HG03039 (cell line): Measurements from ENCODE around the gene DNAH5.

Experiments used
- ATAC-seq: cut with Tn5 transposase; IDR thresholded peaks from one replicate; pipeline ENCODE4 v1.9.1; 2021; ENCODE audit warnings: mild to moderate bottlenecking, moderate library complexity; ENCODE audit not compliant: unreplicated experiment

The DNAH5 gene

DNA sequence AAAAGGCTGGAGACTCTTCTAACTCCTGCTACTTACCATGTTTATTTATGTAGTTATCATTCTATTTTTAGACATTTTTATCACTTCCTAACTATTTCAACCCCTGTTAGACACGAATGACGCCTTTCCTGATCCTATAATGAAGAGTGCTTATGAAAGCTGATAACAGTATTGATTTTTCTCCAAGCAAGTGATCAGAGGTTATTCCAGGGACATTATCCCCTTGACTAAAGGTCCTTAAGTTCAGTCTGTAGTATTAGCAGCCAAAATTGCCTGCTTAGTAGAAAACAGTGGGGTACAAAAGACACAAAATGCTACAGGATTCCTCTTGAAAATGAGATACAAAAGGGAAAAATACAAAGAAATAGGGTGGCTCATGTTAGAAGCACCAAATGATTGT, 235.6 kb downstream of the DNAH5 start:
- ATAC-seq: no peak

DNA sequence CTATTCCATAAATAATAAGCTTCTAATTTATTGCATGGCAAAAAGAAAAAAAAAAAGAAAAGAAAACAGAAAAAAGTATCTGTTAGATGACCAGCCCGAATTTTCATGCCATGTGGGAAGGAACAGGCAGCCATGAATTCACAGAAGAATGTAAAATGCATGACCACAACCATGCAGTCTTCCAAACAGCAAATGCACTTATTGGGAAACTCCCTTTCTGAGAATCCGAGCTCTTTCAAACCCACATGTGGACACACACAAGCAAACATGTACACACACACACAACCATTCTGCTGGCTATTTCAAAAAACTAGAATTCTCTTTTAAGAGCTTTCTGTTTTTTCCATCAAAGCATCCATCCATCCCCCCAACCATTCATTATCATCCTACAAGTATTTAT, 236.1 kb downstream of the DNAH5 start:
- no peak for ATAC-seq

DNA sequence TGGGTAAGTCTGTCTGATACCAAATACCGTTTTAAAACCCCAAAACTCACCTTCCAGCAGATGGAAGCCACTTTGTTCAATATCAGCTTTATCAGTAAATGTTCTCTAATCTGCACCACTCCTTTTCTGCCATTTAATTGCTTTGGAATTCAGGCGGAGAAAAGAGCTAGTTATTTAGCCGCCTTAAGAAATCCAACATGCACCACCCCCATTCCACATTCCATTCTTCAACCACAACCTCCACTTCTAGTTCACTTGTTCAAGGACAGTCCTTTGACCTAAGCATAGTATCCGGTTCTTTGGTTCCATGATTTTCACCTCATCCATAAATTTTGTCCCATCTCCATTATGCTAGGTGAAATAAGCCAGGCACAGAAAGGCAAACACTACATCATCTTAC, 240.1 kb downstream of the DNAH5 start:
- ATAC-seq: no peak

DNA sequence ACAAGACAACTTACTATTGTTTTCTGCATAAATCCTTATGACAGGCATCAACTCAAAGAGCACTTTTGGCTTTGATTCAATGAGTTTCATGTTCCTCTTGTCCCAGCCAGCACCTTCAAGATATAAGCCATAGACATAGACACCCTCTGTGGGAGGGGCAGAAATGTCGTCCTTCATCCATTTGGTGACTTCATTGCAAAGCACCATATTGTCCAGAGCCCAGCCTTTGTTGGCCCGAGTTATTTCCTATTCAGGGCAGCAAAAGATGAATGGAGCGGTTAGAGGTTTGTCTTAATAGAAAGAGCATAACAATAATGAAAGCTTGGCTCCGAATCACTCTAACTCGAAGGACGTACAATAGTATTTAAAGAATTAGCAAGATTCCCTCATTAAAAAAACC, 243.9 kb downstream of the DNAH5 start:
- no peak for ATAC-seq

DNA sequence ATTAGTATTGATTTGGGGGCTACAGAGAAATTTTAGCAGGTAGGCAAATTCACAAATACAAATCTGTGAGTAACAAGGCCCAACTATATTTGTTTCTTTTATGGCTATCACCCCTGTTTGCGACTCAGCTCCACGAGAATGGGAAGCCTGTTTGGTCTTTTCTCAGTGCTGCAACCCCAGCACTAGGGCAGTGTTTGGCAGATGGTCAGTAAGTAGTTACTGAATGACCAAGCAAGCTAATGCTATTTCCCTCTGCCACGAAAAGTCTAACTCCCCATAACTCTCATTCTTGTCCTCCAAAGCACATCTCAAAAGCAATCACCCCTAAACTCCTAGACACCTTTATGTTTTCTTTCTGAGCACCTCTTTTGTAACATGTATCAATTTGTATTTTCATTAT, 245.6 kb downstream of the DNAH5 start:
- no peak for ATAC-seq

DNA sequence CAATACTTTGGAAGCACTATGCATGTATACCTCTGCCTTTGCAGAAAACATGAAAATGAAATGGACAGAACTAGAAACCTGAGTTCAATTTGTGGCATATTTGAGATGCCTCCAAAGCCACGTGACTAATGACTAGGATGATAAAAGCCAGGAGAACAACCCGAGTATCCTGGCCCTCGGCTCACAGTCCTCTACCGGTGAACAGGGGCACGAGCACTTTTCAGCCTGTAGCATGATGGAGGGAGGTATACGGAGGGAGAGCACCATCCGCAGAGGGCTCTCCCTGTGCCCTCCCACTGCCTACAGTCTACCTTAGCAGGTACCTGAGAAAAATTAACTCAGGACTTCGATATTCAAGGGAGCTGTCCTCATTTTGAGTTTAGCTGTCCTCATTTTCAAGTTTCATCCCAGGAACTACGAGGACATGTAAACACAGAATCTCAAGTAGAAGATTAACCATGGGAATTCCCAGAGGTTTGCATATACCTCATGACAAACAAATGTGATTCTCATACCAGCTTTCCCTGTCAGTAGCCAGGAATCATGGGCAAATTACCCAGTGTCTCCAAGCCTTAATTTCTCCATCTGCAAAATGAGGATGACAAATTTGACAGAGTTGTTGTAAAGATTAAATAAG, 249.3 kb downstream of the DNAH5 start:
- no peak for ATAC-seq

DNA sequence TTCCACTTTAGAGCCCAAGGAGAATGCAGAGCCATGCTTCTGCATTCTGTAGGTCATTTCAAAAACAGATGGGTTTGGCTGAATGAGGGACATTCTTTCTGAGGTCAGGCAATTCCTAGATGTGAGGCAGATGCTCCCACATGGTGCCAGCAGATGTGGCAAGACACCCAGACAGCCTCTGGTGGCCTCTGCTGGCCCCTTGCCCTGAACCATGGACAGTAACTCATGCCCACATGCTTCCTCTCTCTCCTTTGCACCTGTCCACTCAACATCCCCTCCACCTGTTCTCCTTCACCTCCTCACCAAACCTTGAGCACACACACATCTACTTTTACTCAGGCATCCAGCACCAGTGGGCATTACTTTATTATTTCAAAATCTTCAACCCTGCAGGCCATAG, 252.3 kb downstream of the DNAH5 start:
- ATAC-seq: no peak

DNA sequence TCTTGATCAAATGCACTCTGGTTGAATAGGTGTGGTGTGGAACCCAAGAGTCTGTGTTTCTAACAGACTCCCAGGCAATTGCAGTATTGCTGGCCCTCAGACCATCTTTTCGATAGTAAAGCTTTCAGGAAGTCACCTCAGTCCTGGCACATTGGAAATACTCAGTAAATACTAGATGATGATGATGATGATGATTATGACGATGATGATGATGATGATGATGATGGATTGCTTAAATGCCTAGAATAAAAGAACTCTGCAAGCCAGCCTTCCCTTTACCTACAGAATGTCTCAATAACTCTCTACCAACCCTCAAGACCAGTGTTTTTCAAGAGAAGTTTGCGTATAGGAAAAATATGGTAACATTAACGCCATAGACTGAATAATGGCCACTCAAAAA, 268.0 kb downstream of the DNAH5 start:
- no peak for ATAC-seq

DNA sequence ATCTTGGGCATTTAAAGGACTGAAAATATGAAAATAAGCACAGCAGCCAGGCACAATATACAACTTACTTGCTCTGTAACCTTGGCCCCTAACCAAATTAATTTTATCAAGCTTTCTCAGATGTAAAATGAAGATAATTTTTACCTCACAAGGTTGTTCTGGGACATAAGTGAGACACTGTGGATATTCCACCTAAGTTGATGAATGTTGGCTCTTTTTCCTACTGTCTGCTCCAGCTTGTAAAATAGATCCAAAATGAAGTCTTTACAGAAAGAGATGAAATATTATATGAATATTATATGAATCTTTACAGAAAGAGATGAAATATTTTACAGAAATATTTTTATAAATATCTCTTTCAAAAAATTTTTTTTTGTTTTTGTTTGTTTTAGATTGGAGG, 270.1 kb downstream of the DNAH5 start:
- ATAC-seq: no peak

DNA sequence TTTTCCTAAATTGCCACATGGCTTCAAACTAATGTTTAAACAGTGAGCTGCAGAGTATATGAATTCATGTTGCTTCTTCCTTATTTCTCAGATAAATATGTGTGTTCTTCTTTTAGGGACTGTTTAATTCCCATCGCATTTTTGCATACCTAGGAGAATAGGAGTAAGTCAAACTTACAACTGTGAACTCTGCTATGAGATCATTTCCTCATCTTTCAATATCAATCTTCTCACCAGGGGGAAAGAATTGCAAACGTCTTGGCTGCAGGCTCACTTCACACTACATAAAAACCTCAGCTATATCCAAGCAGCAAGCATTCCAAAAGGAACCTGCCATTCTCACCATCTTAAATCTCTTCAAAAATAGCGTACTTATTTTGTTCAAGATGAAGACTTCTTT, 271.0 kb downstream of the DNAH5 start:
- ATAC-seq: no peak

DNA sequence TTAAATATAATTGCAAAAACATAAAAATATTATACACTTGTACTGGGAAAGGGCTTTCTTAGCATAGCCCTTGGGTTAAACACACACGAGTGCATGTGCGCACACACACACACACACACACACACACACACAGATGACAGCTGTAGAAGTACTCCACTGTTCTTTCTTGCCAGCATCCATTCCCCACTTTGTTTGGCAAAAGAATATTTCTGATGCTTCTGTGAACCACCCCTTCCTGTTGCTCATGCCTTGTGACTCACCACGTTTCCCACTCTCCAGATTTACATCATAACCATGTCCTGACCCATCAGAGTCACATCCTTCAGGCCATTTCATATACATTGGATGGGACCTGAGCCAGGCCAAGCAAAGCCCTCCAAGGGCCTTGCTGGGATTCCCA, 280.1 kb downstream of the DNAH5 start:
- ATAC-seq: no peak

DNA sequence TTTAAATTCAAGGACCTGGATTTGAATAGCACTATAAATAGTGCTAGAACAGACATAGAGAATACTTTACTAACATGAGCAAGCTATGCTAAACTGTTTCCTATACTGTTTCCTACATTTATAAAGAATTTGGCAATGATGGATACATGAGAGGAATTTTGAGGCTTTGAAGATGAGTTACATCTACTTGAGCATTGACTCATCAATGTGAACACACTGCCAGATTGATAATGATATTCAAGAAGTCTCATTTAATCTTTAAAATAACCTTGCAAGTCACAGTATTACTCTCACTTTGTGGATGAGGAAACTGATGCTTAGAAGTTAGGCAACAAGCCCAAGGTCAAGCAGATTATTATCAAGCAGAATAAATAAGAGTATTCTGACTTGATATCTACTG, 281.9 kb downstream of the DNAH5 start:
- no peak for ATAC-seq

DNA sequence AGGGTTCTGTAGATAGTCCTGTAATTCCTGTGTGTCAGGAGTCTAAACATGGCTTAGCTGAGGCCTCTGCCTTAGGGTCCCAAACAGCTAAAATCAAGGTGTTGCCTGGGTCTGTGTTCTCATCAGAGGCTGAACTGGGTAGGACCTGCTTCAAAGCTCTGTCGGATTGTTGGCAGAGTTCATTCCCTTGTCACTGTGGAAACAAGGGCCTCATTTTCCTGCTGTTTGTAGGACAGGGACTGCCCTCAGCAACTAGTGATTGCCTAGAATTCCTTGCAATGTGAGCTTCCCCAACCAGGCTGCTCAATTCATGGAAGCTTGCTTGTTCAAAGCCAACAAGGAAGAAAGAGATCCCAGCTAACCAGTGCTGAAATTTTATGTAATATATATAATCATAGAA, 283.2 kb downstream of the DNAH5 start:
- ATAC-seq: no peak

DNA sequence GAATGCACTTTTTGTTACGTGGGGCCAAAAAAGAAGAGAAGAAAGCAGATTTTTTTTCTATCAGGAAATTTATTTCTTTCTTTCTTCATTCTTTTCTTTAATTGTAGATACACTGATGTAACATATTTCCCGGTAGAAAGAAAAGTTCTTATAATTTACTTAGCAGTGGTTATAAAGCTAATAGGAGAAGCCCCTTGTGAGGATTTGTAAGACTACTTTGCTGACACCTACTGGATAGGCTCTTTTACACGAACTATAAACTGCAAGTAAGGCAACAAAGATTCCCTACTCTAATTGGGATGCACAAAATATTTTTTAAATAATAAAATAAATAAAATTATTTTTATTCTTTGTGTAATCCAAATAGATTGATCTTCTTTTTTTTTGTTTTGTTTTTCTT, 284.4 kb downstream of the DNAH5 start:
- no peak for ATAC-seq

DNA sequence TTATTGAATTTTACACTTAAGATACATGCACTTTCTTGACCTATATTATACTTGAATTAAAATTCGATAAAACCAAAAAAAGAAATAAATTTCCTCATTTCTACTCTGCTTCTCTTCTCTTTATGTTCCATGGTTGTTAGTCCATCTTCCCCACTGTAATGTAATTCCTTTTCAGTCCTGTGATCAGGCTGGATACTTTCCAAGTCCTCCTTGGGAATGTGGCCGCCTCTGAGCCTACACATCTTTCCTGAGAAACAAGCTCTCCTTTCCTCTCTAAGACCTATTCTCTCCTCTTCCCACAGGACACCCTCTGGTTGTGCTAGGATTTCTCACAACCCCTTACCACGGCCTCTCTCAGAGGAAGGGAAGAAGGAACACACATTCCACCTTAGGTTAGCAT, 285.1 kb downstream of the DNAH5 start:
- no peak for ATAC-seq

DNA sequence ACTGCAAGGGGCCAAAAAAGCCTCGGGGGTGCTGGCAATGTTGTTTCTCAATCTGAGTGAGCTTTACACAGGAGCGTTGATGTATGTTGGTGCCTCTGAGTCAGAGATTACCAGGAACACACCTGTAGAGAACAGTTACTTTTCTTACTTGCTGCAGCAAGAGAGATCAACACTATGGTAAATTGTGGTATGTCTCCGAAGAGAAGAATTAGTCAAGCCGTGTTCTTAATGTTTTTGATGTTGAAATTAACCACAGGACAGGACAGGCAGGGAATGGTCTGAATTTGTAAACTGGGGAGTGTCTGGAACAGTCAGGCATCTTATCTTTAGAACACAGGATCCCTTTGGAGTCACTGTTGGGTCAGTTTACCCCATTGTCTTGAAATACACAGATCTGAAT, 285.7 kb downstream of the DNAH5 start:
- no peak for ATAC-seq

DNA sequence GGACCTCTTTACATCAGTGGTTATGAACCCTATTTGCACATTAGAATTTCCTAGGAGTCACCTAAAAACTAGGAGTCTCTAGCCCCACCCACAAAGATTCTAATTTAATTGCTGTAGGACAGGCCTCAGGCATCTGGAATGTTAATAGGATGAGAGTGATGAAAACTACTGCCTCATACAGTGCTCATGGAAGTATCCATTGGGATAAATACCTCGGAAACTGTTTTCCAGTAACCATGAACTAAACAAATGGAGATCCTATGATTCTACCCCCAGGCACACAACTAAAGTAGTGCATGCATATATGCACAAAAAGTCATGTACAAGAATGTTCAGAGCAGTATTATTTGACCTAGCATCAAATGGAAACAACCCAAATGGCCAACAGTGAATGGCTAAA, 286.3 kb downstream of the DNAH5 start:
- no peak for ATAC-seq

DNA sequence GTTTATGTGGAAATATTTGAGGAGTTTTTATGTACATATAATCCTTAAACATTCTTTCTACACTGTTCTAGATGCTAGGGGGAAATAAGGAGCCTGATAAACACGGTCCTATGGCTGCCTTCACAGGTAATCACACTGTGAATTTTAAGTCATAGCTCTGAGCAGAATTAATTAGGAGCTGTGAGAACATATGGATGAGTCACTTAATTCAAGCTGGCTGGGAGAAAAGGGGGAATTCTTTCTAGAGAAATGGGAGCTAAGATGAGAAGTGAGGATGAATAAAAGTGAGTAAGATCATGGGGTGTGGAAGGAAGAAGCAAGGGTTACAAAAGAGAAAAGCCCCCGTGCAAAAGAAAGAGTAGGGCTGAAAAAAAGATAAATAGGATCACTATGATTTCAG, 290.8 kb downstream of the DNAH5 start:
- no peak for ATAC-seq

DNA sequence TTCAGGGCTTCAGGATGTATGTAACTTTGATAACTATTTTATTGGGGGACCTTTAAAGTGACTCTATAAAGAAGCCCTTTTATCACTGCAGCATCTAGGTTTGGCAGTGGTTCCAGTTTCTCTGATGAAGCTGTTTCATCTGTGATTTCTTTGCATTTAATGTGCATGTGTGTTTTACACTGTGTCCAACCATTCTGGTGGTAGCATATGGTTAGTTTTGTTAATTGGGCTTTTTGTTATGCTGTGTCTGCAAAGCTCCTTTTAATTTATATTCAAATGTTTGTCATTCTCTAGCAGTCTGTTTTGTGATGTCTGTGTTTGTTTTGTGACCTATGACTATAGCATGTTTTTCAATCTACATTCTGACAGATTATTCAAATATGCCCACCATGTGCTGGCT, 294.8 kb downstream of the DNAH5 start:
- no peak for ATAC-seq

DNA sequence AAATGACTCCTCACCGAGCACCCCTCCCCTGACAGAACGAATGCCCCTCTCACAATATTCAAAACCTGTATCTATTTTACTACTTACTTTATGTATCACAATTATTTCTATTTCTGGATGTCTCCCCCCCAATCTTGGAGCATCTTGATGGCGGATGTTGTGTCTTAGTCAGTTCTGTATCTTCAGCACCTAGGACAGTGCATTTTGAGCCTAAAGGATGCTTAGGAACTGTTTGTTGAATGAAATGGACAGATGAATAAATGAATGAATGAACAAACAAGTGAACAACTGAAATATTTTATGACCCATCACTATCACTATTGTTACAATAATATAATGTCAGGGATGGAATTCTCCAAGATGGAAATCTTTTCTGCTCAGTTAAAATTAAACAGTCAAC, 295.7 kb downstream of the DNAH5 start:
- ATAC-seq: no peak

DNA sequence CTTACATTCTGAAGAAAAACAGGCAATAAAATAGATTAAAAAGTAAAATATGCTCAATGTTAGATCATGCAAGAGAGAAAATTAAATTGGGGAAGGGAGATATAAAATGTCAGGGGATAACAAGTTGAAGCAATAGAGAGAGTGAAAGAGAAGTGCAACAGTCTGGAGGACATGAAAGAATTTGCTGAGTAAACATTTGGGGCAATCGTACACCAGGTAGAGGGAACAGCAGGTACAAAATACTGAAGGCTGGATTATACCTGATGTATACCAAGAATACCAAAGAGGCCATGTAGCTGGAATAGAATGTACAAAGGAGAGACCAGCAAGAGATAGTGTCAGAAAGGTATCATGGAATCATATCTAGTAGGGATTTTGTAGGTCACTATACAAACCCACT, 300.8 kb downstream of the DNAH5 start:
- no peak for ATAC-seq

DNA sequence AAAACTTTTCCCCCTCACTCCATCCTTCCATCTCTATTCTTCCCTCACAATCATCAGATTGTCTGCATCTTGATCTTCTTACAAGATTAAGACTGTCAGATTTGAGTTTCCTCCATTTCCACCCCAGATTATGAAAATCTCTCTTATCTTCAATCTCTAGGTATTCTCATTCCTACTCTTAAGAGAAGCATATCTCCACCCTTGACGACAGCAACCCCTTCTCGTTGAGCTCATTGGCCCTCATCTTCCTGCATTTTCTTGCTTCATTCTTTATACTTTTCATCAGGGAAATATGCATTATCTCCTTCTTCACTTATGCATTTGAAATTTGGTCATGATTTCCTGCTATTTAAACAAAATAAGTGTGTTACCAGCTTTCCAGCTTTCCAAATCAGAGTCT, 301.3 kb downstream of the DNAH5 start:
- no peak for ATAC-seq
